GM18867 (cell line): Measurements from ENCODE around the gene SFR1.

Experiments used
- ATAC-seq: cut with Tn5 transposase; IDR thresholded peaks from one replicate; pipeline ENCODE4 v1.9.1; 2021; ENCODE audit warnings: mild to moderate bottlenecking, moderate library complexity; ENCODE audit not compliant: unreplicated experiment

SFR1 gene, protein sequence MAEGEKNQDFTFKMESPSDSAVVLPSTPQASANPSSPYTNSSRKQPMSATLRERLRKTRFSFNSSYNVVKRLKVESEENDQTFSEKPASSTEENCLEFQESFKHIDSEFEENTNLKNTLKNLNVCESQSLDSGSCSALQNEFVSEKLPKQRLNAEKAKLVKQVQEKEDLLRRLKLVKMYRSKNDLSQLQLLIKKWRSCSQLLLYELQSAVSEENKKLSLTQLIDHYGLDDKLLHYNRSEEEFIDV

DNA sequence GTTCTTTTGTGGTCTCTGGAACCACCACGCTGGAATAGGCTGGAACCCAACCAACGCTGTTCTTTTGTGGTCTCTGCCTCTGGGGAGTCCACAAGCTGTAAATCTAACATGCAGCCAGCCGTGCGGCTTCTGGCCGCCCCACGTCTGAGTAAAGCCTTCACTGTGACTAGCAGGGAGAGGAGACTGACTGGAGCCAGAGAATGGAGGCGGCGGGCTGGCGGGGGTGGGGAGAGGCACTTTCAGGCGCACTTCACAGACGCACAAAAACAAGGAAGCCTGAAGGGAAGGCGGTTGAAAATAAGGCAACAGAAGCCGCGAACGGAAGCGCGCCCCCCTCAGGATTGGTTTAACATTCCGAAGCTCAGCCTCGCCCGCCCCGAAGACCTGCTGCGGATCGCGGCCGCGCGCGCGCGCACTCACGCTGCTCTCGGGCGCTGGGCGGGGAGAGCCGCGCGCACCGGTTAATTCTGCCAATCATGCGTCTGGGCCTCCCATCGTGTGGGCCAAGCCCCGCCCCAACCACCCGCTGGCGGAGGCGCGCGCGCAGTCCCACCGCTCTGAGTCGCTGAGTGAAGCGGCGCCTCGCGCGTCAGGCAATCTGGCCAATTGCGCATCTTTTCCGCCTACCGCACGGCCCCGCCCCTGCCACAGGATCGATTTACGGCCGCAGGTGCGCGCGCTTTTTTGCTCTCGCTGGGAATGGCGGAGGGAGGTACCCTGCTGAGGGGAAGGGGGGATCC is at the start of gene SFR1:
TSS of gene SFR1 (plus strand) at position 687 of the 740 bp plus-strand sequence. CDS start at position 700, 13 bp downstream.
- peak; percentile 91 for ATAC-seq

DNA sequence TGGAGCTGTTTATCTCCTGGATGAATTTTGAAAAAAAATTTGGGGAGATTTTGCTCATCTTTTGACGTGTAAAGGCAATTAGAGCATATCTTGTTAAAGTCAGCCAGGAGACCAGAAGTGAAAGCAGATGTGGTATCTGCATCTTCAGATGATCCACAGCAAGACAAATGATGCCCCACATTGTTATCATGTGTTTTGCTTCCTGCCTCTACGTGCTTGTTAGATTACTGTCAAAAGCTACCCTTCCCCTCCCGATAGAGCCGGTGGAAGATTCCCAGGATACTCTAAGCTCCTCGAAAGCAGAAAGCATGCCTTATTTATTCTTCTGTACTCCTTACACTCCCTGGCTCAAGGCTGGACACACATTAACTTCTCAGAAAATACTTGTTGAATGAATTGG is 49.2 kb upstream of the SFR1 start:
- no peak for ATAC-seq

DNA sequence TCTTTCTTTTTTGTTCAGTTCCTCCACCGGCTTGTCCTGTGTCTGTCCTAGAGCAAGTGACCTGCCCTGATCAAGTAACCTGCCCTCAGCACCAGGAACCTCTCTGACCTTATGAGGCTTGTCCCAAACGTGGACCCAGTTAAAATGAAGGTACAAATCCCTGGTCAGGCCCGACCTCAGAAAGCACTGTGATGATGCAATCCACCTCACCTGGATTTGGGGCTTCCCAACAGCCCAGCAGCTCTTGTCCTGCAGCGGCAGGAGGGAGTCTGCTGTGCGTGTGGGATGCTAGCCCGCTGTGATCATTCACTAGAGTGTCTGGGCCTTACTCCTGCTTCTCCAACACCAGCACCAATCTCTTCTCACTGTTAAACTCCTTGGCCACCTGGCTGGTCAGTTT is 47.5 kb upstream of the SFR1 start:
- no peak for ATAC-seq

DNA sequence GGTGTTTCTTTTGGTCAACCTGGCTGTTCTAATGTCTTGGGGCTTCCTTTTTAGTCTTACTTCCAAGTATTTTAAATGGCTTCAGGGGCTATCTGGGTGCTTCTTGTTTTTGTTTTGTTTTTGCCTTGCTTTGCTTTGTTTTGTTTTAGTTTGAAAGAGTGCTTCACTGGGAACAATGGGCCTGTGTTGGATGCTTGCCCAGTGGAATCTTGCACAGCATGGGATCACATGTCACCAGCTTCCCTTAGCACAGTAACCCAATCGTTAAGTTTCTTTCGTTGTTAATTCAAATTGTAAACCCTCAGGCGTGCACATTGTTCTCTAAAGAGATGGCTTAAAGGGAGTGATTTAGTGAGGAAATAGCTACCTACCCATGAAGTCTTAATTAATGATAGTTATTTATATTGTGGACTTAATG is 45.2 kb upstream of the SFR1 start:
- no peak for ATAC-seq

DNA sequence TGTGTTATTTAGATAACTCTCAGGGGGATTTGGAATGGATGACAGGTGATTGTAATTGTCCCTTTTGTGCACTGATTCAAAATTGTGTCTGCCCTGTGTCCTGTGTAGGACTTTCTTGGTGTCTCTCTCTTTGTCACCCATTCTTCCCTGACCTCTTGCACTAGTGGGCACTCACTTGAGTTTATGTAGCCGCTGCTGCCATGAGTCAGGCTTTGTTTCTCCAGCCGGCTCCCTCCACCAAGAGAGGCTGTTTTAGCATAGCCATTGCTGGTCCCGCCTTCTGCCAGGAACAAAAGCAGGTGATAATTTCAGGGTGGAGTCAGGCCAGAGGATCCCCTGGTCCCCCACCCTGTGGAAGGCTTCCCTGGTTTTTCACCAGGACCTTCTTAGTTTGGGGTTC is 44.7 kb upstream of the SFR1 start:
- ATAC-seq, result no peak

DNA sequence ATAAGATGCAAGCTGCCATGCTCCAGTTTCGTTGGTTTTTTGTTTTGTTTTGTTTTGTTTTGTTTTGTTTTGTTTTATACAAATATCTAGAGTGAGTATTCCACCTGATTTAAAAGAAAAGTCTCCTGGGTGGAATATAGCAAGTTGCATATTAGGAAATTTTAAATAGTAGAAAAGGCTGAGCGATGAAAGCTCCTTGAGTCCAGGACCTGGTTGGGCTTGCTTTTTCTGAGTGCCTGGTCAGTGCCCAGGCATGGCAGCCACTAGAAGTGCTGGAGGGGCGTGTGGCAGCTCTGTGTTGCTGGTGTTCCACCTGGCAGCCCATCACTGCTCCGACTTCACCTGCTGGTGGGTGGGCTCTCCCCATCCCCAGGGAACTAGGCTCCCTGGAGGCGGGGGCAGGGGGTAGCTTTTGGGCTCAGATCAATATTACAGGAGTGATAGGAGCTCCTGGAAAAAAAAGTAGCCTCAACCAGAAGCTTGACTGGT is 44.3 kb upstream of the SFR1 start:
- no peak for ATAC-seq

DNA sequence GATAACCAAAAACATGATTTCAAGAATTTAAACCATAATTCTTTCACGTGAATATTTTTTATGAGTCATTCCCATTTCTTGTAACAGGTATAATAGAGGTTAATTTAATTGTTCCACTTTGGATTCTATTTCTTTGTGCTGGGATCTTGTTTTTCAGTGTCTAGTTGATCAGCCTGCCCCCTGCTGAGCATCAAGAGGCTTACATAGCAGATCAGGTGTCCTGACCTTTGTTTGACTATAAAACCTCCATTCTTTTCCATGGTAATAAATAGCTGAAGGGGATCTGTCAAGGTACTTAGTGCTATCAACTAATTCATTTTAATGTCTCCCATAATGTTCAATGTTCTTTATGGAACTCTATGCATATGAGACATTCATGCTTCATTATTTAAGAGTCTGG is 41.2 kb upstream of the SFR1 start:
- no peak for ATAC-seq

DNA sequence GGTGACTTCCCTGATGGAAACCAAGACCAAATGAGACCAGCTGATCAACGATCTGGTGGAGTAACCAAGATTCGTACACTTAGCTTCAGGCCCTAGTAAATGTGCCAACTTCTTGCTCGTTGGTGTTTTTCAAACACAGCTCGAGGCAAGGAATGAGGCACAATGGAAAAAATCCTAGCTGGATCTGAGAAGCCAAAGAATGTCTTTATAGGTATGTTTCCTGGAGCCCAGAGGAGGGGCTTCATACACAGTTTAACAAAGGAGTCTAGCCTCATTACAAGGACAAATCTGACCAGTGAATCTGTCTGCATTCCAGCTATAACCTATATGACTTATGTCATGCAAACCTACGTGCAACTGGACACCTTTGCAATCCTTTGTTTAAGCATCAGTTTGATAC is 40.0 kb upstream of the SFR1 start:
- no peak for ATAC-seq

DNA sequence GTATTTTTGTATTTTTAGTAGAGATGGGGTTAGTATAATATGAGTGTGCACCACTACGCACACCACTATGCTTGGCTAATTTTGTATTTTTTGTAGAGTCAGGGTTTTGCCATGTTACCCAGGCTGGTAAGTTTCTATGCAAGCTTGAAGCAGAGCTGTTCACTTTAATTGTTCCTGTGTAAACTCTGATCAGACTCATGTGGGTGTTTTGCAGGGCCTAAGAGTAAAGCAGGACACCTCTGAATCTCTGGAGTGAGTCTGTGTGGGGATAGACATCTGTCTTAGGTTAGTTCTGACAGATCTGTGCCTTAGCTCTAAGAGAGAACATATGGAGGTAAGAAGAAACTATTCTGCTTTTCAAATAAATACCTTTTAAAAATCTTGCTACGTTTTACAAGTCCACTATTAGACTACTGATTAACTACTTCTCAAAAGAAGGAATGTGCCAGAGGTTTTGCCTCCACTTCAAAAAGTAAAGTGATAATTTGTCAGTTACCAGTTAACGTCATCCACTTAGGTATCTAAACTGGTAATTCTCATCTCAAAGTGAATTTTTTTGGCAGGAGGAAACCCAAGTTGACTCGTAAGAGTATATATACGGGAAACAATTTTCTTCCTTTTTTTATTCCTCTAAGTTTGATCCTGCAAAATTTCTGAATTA is 37.4 kb upstream of the SFR1 start:
- ATAC-seq, result no peak

DNA sequence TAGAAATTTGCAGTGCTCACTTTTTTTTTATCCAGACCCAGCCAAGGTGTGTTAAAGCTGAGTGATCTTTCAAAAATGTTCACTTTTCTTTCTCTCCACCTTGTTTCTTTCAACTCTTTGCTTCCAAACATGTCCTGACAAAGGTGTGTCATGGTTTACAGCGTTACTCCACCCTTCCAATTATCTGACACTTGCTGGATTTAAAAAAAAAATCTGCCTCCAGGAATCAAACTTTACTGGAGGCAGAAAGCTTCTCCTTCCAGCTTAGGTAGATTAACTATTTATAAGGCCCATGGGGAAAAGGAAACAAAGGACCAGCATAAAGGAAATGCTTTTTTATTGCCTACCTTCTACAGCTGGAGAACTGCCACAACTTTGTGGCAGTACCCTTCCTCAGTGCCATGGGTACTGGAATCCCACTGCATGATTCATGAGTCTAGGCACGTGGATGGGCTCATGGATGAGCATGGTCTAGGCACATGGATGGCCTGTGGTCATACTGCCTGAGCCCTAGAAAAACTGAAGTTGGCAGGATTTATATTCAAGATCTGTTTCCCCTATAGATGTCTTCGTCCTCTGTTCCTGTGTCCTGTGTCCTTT is 36.1 kb upstream of the SFR1 start, which contains the start of gene COL17A1:
TSS of gene COL17A1 (minus strand) at position 80 of the 600 bp plus-strand sequence. CDS start 5,207 bp downstream, outside the sequence.
- no peak for ATAC-seq

DNA sequence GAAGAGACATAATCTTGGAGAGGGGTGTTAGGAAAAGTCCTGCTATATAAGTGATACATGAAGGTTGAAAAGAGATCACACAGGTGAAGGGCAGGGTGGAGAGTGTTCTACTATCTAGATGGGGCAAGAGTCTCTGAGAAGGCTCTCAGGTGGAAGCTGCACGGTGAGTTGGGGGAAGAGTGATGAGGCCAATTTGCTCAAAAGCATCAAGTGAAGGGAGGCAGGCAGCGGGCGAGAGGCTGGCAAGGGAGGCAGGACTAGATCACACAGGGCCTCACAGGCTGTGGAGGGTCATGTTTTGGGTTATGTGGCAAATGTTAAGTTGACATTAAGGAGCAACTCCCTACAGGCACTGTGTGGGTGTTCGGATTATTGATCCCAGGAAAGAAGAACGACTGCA is 33.7 kb upstream of the SFR1 start:
- ATAC-seq, result no peak

DNA sequence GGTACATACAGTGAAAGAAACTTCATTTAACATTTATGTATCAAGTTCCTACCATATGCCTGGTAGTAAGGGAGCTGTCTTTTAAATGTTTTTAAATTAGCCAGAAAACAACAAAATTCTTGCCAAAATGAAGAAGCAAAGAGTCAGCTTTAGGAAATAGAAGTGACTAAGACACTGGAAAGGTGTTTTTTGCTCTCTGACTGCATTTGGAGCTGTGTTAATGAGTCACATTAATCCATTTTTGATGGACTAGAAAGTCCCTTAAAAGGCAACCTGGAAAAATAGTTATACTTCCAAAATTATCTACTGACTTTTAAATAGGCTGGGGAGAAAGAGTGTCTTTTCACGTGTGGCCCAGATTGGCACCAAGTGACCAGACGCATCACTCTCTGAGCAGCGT is 32.4 kb upstream of the SFR1 start:
- ATAC-seq, result no peak

DNA sequence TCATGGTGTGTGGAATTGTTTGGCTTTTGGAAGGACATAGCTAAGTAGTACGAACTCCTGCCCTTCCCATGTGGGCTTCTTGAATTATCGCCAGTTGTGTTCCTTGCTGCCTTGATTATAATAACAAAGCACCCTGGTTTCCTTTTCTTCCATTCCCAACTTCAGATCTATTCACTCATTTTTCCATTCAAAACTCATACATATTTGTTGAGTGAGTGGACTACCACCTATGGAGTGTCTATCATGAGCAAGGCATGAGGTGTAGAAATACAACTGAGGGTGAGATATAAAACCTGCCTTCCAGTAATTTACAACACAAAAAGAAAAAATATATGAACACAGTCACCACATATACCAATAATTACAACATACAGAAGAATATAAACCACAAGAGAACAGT is 31.4 kb upstream of the SFR1 start:
- no peak for ATAC-seq

DNA sequence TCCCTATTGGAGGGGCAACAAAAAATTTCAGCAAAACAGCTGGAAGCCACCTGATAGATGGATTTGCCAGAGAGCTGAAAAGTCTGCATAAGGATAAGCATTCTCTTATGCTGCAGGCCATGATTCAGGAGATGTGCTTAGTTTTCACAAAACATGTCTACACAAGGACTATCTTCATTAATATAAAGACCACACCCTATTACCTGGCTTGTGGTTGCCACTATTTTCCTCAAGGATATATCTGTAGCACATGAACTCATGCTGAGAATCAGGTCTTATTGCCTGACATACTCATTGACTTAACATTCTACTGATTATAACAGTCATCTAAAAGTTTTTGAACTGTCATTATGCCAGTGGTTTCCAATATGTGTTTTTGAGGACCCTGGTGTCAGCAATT is 29.2 kb upstream of the SFR1 start:
- no peak for ATAC-seq

DNA sequence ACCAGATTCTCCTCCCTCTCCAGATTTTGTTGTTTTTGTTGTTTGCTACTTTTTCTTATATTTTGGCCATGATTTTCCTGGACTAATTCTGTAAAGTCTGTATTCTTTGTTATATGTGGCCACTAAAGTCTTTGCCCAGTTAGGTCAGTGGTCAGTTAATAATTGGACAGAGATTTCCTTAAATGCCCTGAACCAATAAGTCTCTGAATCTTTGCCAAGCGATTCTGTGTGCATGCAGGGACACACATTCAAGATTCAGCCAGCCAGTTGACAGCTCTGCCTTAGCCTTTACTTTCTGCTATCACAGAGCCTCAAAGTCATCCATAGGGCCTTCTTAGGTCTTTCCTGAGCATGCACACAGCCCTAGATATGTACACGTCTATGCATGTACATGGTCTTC is 25.3 kb upstream of the SFR1 start:
- no peak for ATAC-seq

DNA sequence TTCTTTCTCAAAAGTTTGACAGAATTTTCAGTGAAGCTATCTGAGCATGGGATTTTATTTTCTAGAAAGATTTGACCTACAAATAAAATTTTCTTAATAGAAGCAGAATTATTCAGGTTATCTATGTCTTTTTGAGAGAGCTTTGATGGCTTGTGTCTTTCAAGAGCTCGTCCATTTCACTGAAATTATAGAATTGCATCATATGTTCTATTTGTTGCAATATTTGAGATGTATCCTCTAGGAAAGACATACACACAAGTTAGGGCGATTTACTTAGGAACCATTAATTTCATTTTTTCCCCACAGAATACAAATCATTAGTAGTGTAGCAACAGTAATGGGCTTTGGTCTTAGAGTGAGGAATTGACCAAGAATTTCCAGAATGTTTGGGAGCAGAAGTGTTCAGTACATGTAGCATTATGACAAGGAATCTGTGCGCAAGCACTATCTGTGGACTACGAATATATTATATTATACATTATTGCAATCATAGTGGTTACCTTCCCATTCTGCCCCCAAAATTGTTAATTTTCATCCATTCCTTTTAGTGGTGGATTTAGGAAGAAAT is 23.5 kb upstream of the SFR1 start:
- ATAC-seq, result no peak

DNA sequence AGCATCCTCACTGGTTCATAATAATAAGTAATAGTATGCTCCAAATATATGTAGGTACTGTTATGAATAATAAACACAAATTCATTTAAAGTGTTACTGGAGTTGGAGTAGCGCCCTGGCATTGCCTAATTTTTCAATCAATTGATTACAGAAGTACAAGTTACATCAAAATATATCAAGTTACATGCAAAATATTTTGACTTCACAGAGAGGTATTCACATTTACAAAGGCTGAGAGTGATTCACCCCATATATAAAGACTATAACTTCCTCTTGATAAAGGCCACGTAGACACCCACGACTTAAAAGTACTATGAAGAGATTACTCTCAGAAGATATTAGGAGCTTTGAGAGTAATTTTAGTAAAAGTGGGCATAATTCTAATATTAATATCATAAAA is 22.7 kb upstream of the SFR1 start:
- ATAC-seq, result no peak

DNA sequence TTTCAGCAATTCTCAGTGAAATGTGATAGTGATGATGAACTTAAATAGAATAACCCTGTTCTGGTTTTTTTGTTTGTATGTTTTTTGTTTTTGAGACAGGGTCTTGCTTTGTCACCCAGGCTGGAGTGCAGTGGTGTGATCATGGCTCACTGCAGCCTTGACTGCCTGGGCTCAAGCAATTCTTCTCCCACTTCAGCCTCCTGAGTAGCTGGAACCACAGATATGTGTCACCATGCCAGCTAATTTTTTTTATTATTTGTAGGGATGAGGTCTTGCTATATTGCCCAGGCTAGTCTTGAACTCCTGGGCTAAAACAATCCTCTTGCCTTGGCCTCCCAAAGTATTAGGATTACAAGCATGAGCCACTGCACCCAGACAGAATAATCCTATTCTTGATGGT is 22.0 kb upstream of the SFR1 start:
- no peak for ATAC-seq

DNA sequence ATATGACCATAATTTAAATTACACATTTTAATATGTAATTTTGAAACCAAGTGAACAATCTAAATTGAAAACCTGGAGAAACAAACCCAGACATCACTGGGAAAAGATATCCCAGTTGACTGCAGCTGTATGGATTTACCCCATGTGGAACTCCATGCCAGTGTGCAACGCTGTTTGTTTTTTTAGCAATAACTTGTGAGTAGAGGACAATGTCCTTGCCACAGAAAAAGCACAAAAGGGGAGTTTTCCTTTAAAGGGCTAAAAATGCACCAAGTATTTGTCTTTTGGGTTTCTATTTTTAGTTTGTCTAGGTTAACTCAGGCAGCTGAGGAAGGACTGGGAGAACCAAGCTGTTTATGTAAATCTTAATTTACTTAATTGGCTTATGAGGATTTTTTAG is 21.2 kb upstream of the SFR1 start:
- no peak for ATAC-seq

DNA sequence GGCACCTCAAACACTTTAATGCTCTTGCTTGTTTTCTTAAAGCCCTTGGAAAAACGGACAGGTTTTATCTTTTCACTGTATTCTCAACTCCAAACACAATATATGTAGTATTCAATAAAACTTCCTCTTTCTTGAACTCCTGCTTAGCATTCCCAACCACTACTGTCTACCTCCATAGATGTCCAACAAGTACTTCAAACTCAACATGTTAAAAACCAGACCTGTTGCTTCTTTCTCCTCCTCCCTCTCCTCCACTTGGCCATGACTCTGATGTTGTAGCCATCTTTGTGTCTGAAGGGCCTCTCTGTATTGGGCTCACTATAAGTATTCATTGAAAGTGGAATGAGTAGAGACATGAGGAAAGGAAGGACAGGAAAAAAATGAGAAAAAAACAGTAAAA is 20.1 kb upstream of the SFR1 start:
- no peak for ATAC-seq

DNA sequence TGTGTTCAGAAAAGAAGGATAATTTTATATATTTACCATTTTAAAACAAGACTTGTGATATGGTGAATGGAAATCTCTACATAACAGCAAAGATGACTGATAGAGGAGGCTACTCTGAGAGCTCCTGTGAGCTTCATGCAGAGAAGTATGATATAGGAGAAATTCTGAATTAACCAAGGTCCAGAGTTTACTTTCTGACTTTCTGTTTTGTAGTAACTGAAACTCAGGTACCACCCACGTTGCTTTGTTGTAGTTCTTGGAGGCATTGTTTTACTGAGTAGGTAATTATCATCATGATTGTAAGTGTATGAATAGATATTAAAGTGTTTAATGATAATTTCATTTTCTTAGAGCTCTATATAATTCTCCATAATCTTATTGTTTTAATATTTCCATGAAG is 18.0 kb upstream of the SFR1 start:
- peak; percentile 65 for ATAC-seq
